Measurements from ENCODE around the gene KIZ.

KIZ gene

DNA sequence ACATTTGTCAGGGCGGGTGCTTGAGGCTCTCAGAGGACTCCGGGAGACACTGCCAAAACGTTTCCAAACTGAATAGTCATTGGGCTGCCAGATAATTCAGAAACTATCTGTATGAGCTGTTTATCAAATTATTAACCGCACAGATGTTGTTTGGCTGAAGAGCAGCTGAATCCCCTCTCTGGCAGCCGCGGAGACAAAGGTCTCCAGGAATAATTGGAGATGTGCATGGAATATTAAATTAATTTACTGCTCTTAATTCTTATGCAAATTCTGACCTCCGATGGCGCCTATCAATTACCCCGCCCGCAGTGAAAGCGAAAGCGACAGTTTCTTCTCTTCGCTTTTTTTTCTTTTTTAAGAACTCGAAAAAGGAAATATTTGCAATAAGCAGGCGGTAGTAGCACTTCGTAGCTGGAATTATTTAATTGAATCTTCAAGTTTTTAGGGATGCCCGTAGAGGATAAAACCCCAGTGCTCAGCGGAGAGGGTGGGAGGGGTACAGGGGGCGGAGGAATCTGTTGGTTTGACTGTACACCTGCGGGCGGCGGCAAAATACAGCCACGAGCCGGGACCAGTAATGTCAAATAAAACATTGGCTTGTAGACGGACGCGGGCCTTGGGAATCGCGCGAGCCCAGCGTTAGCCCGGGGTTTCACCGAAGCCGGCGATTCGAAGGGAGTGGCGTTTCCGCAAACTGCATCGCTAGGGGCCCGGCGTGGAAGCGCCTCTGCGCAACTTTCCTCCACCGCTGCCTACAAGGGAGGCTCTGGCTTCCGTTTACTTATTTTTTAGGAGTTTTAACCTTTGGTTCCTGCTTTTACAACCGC is 25.9 kb upstream of the KIZ start:
- no peak overlapping the region for H3K27ac ChIP-seq
- no peaks in the 10 kb centered on the region for H3K36me3 ChIP-seq
- TF ChIP-seq, protein P1, sequence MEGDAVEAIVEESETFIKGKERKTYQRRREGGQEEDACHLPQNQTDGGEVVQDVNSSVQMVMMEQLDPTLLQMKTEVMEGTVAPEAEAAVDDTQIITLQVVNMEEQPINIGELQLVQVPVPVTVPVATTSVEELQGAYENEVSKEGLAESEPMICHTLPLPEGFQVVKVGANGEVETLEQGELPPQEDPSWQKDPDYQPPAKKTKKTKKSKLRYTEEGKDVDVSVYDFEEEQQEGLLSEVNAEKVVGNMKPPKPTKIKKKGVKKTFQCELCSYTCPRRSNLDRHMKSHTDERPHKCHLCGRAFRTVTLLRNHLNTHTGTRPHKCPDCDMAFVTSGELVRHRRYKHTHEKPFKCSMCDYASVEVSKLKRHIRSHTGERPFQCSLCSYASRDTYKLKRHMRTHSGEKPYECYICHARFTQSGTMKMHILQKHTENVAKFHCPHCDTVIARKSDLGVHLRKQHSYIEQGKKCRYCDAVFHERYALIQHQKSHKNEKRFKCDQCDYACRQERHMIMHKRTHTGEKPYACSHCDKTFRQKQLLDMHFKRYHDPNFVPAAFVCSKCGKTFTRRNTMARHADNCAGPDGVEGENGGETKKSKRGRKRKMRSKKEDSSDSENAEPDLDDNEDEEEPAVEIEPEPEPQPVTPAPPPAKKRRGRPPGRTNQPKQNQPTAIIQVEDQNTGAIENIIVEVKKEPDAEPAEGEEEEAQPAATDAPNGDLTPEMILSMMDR (IDR thresholded peaks at IDR 0.05; ENCODE audit: low read depth, low read length), result no peak
- DNase-seq, result no peak
- H3K4me3 ChIP-seq (ENCODE audit: low read depth, low read length), result peak overlapping the region; percentile 45
- peaks cover 88% of the 10 kb centered on the region for H3K27me3 ChIP-seq (ENCODE audit: insufficient read depth, low read depth, severe bottlenecking)
- peaks cover 9% of the 10 kb centered on the region for H3K9me3 ChIP-seq (ENCODE audit: severe bottlenecking)

DNA sequence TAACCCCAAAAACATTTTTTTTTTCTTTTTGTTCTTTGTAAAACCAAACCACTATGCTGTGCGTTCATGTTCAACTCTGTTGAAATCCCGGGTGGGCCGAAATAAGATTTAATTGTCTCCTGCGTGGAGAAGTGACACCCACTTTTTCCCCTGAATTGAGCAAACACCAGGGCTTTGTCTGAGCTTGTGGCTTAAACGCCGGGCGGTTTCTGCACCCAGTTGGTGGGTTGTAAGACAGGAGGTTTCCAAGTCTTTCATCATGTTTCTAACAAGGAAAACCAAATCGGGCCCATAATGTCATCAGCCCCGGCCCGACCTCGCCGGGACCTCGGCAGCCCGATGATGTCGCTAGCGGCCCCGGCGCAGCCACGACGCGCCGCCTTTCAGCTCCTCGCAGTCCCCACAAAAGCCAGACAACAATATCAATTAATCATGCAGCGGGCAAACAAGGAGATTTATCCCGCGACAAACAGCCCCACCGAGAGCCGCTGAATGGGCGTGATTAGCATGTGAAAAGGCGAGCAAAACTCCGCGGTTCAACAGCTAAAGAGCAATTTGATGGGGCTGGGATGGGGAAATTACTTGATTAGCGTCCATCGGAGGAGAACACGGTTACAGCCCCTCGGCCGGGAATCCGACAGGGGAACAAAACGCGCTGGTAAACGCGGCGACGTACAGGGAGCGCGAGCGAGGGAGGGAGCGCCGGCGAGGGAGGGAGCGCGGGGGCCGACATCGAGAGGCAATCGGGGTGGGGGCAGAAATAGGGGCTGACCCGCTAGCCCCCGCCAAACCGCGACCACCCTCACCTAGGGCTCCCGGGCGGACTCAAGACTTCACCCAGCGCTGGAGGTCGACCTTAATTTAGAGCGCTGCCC is 25.1 kb upstream of the KIZ start:
- Histone ChIP-seq H3K27ac (no peak overlapping the region), H3K27me3 (ENCODE audit: insufficient read depth, low read depth, severe bottlenecking) (peaks cover 88% of the 10 kb centered on the region), H3K36me3 (no peaks in the 10 kb centered on the region), H3K9me3 (ENCODE audit: severe bottlenecking) (peaks cover 9% of the 10 kb centered on the region), H3K4me3 (ENCODE audit: low read depth, low read length) (peak overlapping the region; percentile 45)
- DNase-seq, result no peak
- TF ChIP-seq, protein P1 (IDR thresholded peaks at IDR 0.05; ENCODE audit: low read depth, low read length), result no peak

DNA sequence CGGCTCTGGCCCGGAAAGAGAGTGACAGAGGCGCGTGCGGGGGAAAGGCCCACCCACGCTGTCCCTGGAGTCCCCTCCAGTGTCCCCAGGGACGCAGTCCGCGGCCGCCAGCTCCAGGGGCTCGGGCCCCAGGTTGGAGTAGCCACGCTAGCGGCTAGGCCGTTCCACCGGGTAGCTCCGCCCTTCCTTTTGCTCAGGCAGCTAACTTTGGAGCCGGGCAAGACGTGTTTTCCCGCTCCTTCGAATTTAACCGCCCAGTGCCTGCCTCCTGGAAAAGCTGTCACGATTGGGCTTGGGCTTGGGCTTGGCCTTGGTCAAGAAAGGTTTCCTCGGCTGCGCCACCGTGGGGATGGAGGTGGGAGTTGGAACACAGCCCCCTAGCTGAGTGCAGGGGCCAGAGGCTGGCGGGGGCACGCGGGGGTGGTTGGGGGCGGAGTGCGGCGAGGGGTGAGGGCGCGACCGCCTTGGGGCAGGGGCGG is 24.4 kb upstream of the KIZ start:
- H3K36me3 ChIP-seq, result no peaks in the 10 kb centered on the region
- DNase-seq, result no peak
- peak overlapping the region; percentile 45 for H3K4me3 ChIP-seq (ENCODE audit: low read depth, low read length)

DNA sequence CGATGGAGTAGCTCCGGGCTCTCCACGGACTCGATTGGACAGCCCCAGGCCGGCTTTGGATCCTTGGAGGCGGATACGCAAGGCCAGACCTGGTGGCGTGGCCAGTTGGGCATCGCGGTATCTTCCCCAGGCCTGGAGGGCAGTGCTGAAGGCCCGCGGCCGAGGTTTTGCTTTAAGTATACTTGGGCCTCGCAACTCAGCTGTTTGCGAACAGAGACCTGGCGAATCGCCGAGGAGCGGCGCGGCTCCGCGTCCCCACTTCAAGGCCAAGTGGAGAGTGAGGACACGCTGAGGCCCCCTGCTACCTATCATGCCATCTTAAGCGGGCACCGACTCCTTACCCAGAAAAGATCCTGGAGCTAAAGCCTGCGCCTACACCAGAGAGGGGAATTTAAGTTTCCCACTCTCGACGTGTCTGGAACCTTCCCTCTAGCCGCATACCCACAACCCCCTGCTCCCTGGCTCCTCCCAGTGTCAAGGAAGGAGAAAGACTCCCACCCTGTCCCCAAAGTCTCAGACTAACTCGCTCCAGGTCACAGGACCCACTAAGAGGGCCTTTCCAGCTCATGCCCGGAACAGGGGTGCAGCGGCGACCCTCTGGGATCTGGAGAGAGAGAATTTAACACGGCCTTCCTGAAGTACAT is 23.8 kb upstream of the KIZ start:
- Histone ChIP-seq H3K36me3 (no peaks in the 10 kb centered on the region), H3K27ac (no peak overlapping the region), H3K4me3 (ENCODE audit: low read depth, low read length) (no peak overlapping the region), H3K27me3 (ENCODE audit: insufficient read depth, low read depth, severe bottlenecking) (peaks cover 87% of the 10 kb centered on the region), H3K9me3 (ENCODE audit: severe bottlenecking) (peaks cover 6% of the 10 kb centered on the region)
- no peak for DNase-seq
- TF ChIP-seq, protein P1 (IDR thresholded peaks at IDR 0.05; ENCODE audit: low read depth, low read length), result no peak

More for the DNA sequence above, 24.4 kb upstream of the KIZ start:
- Histone ChIP-seq H3K9me3 (ENCODE audit: severe bottlenecking) (peaks cover 6% of the 10 kb centered on the region), H3K27ac (no peak overlapping the region), H3K27me3 (ENCODE audit: insufficient read depth, low read depth, severe bottlenecking) (peaks cover 88% of the 10 kb centered on the region)
- TF ChIP-seq, protein P1 (IDR thresholded peaks at IDR 0.05; ENCODE audit: low read depth, low read length), result no peak

DNA sequence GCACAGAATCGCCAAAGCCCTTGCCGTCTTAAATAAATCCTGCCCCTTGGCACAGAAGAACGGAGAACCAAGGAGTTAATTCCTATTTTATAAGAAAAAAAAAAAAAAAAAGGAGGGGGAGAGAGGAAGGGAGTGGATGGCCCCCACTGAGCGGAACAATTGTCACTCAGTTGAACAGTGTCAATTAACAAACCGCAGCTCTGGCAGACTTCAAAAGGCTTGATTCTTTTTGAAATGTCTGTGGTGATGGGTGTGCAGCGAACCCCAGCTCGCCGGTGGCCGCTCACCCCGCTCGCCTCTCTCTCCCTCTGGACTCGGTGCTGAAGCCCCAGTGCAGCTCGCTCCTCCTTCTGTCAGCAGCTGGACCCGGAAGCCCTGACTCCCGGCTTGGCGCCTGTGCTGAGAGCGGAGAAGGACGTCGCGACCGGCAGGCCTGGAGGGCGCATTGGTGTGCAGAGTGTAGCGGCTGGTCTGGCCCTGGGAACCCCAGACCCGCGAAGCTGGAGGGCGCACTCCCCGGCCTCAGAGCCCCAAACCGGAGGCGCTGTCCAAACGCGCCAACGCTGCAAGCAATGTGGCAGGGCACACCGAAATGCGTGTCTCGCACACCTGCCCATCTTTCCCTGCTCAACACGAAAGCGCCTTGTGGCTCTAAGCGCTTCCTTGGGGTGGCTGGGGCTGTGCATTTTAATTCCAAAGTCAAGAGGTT is 23.1 kb upstream of the KIZ start:
- Histone ChIP-seq H3K27ac (no peak overlapping the region), H3K36me3 (no peaks in the 10 kb centered on the region), H3K27me3 (ENCODE audit: insufficient read depth, low read depth, severe bottlenecking) (peaks cover 88% of the 10 kb centered on the region), H3K4me3 (ENCODE audit: low read depth, low read length) (no peak overlapping the region), H3K9me3 (ENCODE audit: severe bottlenecking) (peaks cover 6% of the 10 kb centered on the region)
- DNase-seq, result no peak
- TF ChIP-seq, protein P1 (IDR thresholded peaks at IDR 0.05; ENCODE audit: low read depth, low read length), result no peak
